DND-41 (cell line): ENCODE measurements around the gene DGKI.

Experiments
- ATAC-seq: fragments of 200-7000 bp; cut with Tn5 transposase; 3 replicates; pipeline ENCODE4 v1.9.1; 2021; ENCODE audit warnings: low read depth; ENCODE audit not compliant: insufficient read depth
- DNase-seq: peaks from one replicate; pipeline ENCODE4 v3.0.0-alpha.2; 2020
- H2AFZ ChIP-seq: 2 replicates; pipeline ENCODE4 v1.6.0; 2012; ENCODE audit warnings: low read depth, low read length
- H3K27ac ChIP-seq: 2 replicates; pipeline ENCODE4 v1.5.1; 2012; ENCODE audit warnings: low read length, inconsistent platforms
- H3K27me3 ChIP-seq: fragments of 200-600 bp; sonication (generic); 2 replicates; pipeline ENCODE4 v1.6.0; 2012; ENCODE audit warnings: low read length, mild to moderate bottlenecking, inconsistent platforms; ENCODE audit not compliant: insufficient read depth, poor library complexity
- H3K36me3 ChIP-seq: 2 replicates; pipeline ENCODE4 v1.5.1; 2012; ENCODE audit warnings: low read length, inconsistent platforms; ENCODE audit not compliant: insufficient read depth
- H3K4me1 ChIP-seq: 2 replicates; pipeline ENCODE4 v1.5.1; 2012; ENCODE audit warnings: mild to moderate bottlenecking, low read length; ENCODE audit not compliant: insufficient read depth
- H3K4me2 ChIP-seq: 2 replicates; pipeline ENCODE4 v1.6.0; 2012; ENCODE audit warnings: mild to moderate bottlenecking, moderate library complexity, low read length, inconsistent platforms; ENCODE audit not compliant: insufficient read depth
- H3K4me3 ChIP-seq, 2 experiments: fragments of 200-600 bp in 1 of 2; shearing (Covaris generic) in 1 of 2; 2 replicates each; pipeline ENCODE4 v1.5.1; 2012 to 2016; ENCODE audit warnings: inconsistent platforms in 2 of 2, low read length in 2 of 2, mild to moderate bottlenecking in 2 of 2, low read depth in 1 of 2, moderate library complexity in 1 of 2
- H3K79me2 ChIP-seq: 2 replicates; pipeline ENCODE4 v1.6.0; 2012; ENCODE audit warnings: low read length, inconsistent platforms; ENCODE audit not compliant: insufficient read depth
- H3K9ac ChIP-seq: 2 replicates; pipeline ENCODE4 v1.6.0; 2012; ENCODE audit warnings: low read depth, mild to moderate bottlenecking, inconsistent platforms, low read length, moderate library complexity
- H3K9me3 ChIP-seq: 2 replicates; pipeline ENCODE4 v1.5.1; 2012; ENCODE audit warnings: low read length, moderate library complexity, mild to moderate bottlenecking, inconsistent platforms; ENCODE audit not compliant: insufficient read depth, severe bottlenecking
- H4K20me1 ChIP-seq: 2 replicates; pipeline ENCODE4 v1.6.0; 2012; ENCODE audit warnings: low read length; ENCODE audit not compliant: insufficient read depth
- CTCF ChIP-seq: IDR thresholded peaks from 2 replicates; pipeline ENCODE4 v1.5.1; 2012; ENCODE audit warnings: borderline replicate concordance, low read length, moderate library complexity, mild to moderate bottlenecking; ENCODE audit not compliant: poor library complexity, severe bottlenecking; ENCODE audit errors: extremely low read depth
- EZH2 ChIP-seq: IDR thresholded peaks from 3 replicates; pipeline ENCODE4 v1.6.1; 2012; ENCODE audit warnings: borderline replicate concordance, low read depth, mild to moderate bottlenecking, moderate library complexity, low read length, inconsistent platforms; ENCODE audit not compliant: severe bottlenecking

Gene DGKI

GRCh38 chr7:137891016-137891655, 44.4 kb upstream of the DGKI start:
- H3K9ac ChIP-seq = no peak overlapping the region
- no peak overlapping the region for H3K27ac ChIP-seq
- H4K20me1 ChIP-seq = no peaks in the 10 kb centered on the region
- H3K36me3 ChIP-seq = no peaks in the 10 kb centered on the region
- no peak for TF ChIP-seq CTCF
- TF ChIP-seq EZH2 = no peak
- H3K27me3 ChIP-seq = no peaks in the 10 kb centered on the region
- H3K4me2 ChIP-seq = no peak overlapping the region
- H3K9me3 ChIP-seq = no peaks in the 10 kb centered on the region
- H2AFZ ChIP-seq = no peak overlapping the region
- no peaks in the 10 kb centered on the region for H3K4me1 ChIP-seq
- H3K4me3 ChIP-seq = no peak overlapping the region
- no peak for DNase-seq
- ATAC-seq = no peak
- no peaks in the 10 kb centered on the region for H3K79me2 ChIP-seq

GRCh38 chr7:137890449-137890921, 43.7 kb upstream of the DGKI start:
- Histone ChIP-seq H3K4me1 (no peaks in the 10 kb centered on the region), H3K79me2 (no peaks in the 10 kb centered on the region), H3K9ac (no peak overlapping the region), H3K4me2 (no peak overlapping the region), H3K4me3 (no peak overlapping the region), H2AFZ (no peak overlapping the region), H3K27me3 (no peaks in the 10 kb centered on the region), H3K9me3 (no peaks in the 10 kb centered on the region), H3K36me3 (no peaks in the 10 kb centered on the region), H3K27ac (no peak overlapping the region), H4K20me1 (no peaks in the 10 kb centered on the region)
- DNase-seq (no peak), ATAC-seq (no peak)
- no peak for TF ChIP-seq EZH2
- TF ChIP-seq CTCF = no peak

DNA sequence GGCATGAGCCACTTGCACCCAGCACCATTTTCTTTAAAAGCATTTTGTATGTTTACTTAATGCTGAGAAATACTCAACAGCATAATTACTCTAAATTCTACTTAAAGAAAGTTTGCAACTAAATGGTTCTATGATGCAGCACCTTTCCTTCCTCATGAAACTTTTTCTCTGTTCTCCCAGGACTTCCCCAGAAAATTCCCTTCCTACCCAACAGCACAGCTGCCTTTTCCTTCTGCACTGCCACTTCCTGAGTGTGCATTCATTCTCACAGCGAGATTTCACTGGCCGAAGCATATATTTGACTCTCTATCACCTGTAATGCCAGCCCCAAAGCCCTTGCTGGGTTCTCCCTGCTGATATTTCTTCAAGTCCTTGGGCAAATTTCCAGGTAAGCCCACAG, 41.5 kb upstream of the DGKI start:
- ATAC-seq (no peak), DNase-seq (no peak)
- Histone ChIP-seq H4K20me1 (no peaks in the 10 kb centered on the region), H3K4me1 (no peaks in the 10 kb centered on the region), H2AFZ (no peak overlapping the region), H3K27me3 (no peaks in the 10 kb centered on the region), H3K36me3 (peaks cover 10% of the 10 kb centered on the region), H3K27ac (no peak overlapping the region), H3K9ac (no peak overlapping the region), H3K79me2 (no peaks in the 10 kb centered on the region), H3K9me3 (no peaks in the 10 kb centered on the region), H3K4me3 (no peak overlapping the region), H3K4me2 (no peak overlapping the region)
- no peak for TF ChIP-seq CTCF
- TF ChIP-seq EZH2 = no peak
